ENCODE measurements around the gene SFRP5. TPM values are rescaled to one million over a fixed set of nuclear protein-coding genes. Genes with fewer than 3 reads are reported as not detected.

Gene SFRP5
- total RNA-seq, 4 donors from 2014 or later: 0.25 to 2.2 (median 0.93) TPM; not detected in 1

DNA sequence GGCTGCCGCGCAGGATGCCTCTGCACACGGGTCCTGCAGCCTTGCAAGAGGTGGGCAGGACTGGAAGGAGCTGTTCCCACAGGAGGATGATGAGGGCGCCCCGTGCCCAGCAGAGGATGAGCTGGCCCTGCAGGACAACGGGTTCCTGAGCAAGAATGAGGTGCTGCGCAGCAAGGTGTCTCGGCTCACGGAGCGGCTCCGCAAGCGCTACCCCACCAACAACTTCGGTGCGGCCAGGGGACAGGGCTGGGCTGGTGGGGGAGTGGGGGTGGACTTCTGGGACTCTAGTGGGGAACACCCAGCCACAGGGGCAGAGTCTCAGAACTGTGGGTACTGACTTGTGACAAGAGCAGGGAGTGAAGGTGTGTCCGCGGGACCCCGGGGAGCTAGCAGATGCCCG, 18.8 kb downstream of the SFRP5 start:
- Histone ChIP-seq H3K9me3 (no peaks in the 10 kb centered on the region), H3K27ac (no peak overlapping the region), H3K4me3 (no peak overlapping the region), H3K27me3 (no peaks in the 10 kb centered on the region), H3K36me3 (peaks cover 2 to 98% of the 10 kb centered on the region in 2 donors), H3K4me1 (no peaks in the 10 kb centered on the region)
- in situ Hi-C loops (cut with MboI; ENCODE audit: low sequenced_read_pairs in 4 of 4) (loop anchor here in 1 of 4 donors (25.0 kb wide), 1 partner anchor 284 kb away; the partner anchor contains the start of gene CRTAC1), intact Hi-C loops (cut with DNase I; ENCODE audit: low total_unique reads) (no loop called here)
- no peak for ATAC-seq
- DNase-seq: no peak
- TF ChIP-seq, protein P1, sequence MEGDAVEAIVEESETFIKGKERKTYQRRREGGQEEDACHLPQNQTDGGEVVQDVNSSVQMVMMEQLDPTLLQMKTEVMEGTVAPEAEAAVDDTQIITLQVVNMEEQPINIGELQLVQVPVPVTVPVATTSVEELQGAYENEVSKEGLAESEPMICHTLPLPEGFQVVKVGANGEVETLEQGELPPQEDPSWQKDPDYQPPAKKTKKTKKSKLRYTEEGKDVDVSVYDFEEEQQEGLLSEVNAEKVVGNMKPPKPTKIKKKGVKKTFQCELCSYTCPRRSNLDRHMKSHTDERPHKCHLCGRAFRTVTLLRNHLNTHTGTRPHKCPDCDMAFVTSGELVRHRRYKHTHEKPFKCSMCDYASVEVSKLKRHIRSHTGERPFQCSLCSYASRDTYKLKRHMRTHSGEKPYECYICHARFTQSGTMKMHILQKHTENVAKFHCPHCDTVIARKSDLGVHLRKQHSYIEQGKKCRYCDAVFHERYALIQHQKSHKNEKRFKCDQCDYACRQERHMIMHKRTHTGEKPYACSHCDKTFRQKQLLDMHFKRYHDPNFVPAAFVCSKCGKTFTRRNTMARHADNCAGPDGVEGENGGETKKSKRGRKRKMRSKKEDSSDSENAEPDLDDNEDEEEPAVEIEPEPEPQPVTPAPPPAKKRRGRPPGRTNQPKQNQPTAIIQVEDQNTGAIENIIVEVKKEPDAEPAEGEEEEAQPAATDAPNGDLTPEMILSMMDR (IDR thresholded peaks at IDR 0.05 in 4 of 5, conservative IDR thresholded peaks at IDR 0.05 in 1 of 5): no peak
- TF ChIP-seq POLR2A (IDR thresholded peaks at IDR 0.05): no peak

DNA sequence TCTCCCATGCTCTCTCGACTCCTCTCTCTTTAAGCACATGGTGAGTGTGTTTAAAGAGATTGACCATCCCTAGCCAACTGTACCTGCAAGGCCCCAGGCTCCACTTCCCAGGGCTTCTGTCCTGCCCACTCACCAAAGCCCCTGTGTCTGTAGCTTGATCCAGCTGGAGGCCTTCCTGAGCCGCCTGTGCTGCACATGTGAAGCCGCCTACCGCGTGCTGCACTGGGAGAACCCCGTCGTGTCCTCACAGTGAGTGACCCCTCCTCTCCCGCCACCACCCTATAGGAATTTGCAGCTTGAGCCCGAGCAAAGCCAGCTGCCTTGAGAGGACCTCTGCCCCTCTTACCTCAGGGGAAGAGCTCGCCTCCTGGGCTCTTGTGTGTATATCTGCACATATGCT, 23.7 kb downstream of the SFRP5 start:
- TF ChIP-seq POLR2A (IDR thresholded peaks at IDR 0.05): no peak
- TF ChIP-seq, protein P1 (IDR thresholded peaks at IDR 0.05 in 4 of 5, conservative IDR thresholded peaks at IDR 0.05 in 1 of 5): no peak
- H3K36me3 ChIP-seq: peaks cover 2 to 95% of the 10 kb centered on the region in 2 donors
- no peak overlapping the region for H3K27ac ChIP-seq
- in situ Hi-C loops (cut with MboI; ENCODE audit: low sequenced_read_pairs in 4 of 4) (no loop called here), intact Hi-C loops (cut with DNase I; ENCODE audit: low total_unique reads) (no loop called here)
- no peak for ATAC-seq
- no peaks in the 10 kb centered on the region for H3K4me1 ChIP-seq
- no peak for DNase-seq
- H3K27me3 ChIP-seq: no peaks in the 10 kb centered on the region
- no peaks in the 10 kb centered on the region for H3K9me3 ChIP-seq
- H3K4me3 ChIP-seq: no peak overlapping the region

DNA sequence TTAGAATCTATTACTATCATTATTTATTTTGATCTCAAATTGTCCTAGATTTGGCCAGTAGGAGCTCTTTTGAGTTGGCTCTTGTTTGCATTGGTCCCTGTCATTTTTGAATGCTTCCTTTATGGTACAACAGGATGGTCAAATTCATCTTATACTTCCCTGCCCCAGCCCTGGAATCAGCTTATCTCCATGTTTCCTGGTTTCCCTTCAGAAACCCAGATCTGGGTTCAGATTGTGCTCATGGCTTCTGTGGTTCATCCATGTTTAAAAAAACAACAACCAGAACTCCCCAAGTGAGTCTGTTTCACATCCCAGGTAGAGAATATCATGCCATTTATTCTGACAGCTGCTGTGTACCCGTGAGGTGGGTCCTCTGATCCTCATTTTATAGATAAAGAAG, 24.2 kb downstream of the SFRP5 start:
- Histone ChIP-seq H3K9me3 (no peaks in the 10 kb centered on the region), H3K36me3 (peaks cover 2 to 95% of the 10 kb centered on the region in 2 donors), H3K27me3 (no peaks in the 10 kb centered on the region), H3K4me1 (no peaks in the 10 kb centered on the region), H3K27ac (no peak overlapping the region), H3K4me3 (no peak overlapping the region)
- no peak for ATAC-seq
- in situ Hi-C loops (cut with MboI; ENCODE audit: low sequenced_read_pairs in 4 of 4) (no loop called here), intact Hi-C loops (cut with DNase I; ENCODE audit: low total_unique reads) (no loop called here)
- DNase-seq: no peak
- TF ChIP-seq, protein P1 (IDR thresholded peaks at IDR 0.05 in 4 of 5, conservative IDR thresholded peaks at IDR 0.05 in 1 of 5): no peak
- TF ChIP-seq POLR2A (IDR thresholded peaks at IDR 0.05): no peak

DNA sequence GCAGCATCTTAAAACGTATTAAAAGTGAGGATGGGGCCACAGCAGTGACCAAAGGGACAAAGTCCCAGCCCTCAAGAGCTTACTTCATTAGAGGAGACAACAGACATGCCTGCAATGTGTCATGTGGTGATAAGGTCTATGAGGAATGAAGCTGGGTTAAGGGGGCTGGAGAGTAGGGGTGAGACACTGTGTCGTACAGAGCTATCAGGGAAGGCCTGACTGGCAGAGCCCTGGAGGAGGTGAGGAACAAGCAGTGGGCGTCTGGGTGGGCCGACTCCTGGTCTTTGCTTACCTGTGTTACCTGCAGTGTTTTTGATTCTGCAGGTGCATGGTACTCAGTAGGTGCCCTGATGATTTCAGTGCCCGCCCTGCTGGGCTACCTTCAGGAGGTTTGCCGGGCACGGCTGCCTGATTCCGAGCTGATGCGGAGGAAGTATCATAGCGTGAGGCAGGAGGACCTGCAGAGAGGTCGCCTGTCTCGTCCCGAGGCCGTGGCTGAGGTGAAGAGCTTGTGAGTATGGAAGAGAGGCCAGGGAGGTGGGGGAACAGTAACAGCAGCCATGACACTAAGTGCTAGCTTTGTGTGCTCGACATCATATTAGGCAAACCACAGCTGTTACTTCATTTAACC, 27.3 kb downstream of the SFRP5 start:
- ATAC-seq (no peak), DNase-seq (no peak)
- Histone ChIP-seq H3K4me3 (no peak overlapping the region), H3K27me3 (no peaks in the 10 kb centered on the region), H3K27ac (no peak overlapping the region), H3K9me3 (no peaks in the 10 kb centered on the region), H3K4me1 (peaks cover 0 to 5% of the 10 kb centered on the region in 2 donors), H3K36me3 (peaks cover 0 to 86% of the 10 kb centered on the region in 2 donors)
- in situ Hi-C loops (cut with MboI; ENCODE audit: low sequenced_read_pairs in 4 of 4): no loop called here
- intact Hi-C loops (cut with DNase I; ENCODE audit: low total_unique reads): no loop called here
- TF ChIP-seq POLR2A (IDR thresholded peaks at IDR 0.05): no peak
- TF ChIP-seq, protein P1 (IDR thresholded peaks at IDR 0.05 in 4 of 5, conservative IDR thresholded peaks at IDR 0.05 in 1 of 5): no peak

Measured in gastrocnemius medialis (tissue), 4 donors.